Right ventricle myocardium inferior (tissue), 1 donor: ENCODE measurements around the gene CBY1. TPM values are rescaled to one million over a fixed set of nuclear protein-coding genes. Genes with fewer than 3 reads are reported as not detected.
"Not testable (repeated sequence)": the region's sequence is repeated elsewhere in the genome, so short reads cannot be mapped to it uniquely, and the experiment has no call there.

Experiments used
- ATAC-seq: fragments of 200-7000 bp; cut with Tn5 transposase; one replicate; pipeline ENCODE4 v1.9.1; 2020; ENCODE audit warnings: mild to moderate bottlenecking, moderate library complexity
- DNase-seq: peaks from one replicate; pipeline ENCODE4 v3.0.0; 2021; ENCODE audit errors: missing footprints
- intact Hi-C: fragments of 100-400 bp; cut with DNase I; formaldehyde crosslinking; loops from one replicate; pipeline ENCODE4 v1.11.0; 2022
- total RNA-seq: library from RNA; stranded (reverse); fragmentation: NEBNext Ultra II Directional; extraction: Animal tissue kit (Norgen Biotek cat#: 25700); gene quantifications from one replicate; pipeline ENCODE4 v1.2.1, GENCODE V29; 2021
- donor health status: DM: no; HTN: yes; CAD: no; lungs with severe emphysema.

The CBY1 gene
- total RNA-seq, 1 donor from 2014 or later: 32.9 TPM

GRCh38 chr22:38641476-38642040, 14.9 kb upstream of the CBY1 start:
- ATAC-seq (no peak), DNase-seq (no peak)
- intact Hi-C loops: no loop called here

GRCh38 chr22:38644245-38644644, 12.2 kb upstream of the CBY1 start:
- peak; percentile 37 for ATAC-seq
- intact Hi-C loops, DNase-seq: not testable (repeated sequence)

GRCh38 chr22:38645430-38645829, 11.0 kb upstream of the CBY1 start:
- ATAC-seq (no peak), DNase-seq (no peak)
- intact Hi-C loops: no loop called here

GRCh38 chr22:38649841-38650522, 6.5 kb upstream of the CBY1 start:
- no peak for DNase-seq
- ATAC-seq: no peak
- intact Hi-C loops: no loop called here

GRCh38 chr22:38652859-38653258, 3.6 kb upstream of the CBY1 start:
- intact Hi-C loops: no loop called here
- no peak for ATAC-seq
- DNase-seq: no peak

- no peak for ATAC-seq
- intact Hi-C loops: no loop called here
- no peak for DNase-seq
Observed at GRCh38 chr22:38653741-38654140, 2.7 kb upstream of the CBY1 start.

GRCh38 chr22:38655519-38656255, 751 bp upstream of the CBY1 start:
- peak; percentile 68 for DNase-seq
- intact Hi-C loops: no loop called here
- ATAC-seq: no peak

- DNase-seq: no peak
- intact Hi-C loops: no loop called here
- no peak for ATAC-seq
Observed at GRCh38 chr22:38657045-38657909, 839 bp downstream of the CBY1 start.

GRCh38 chr22:38674888-38675287, 18.4 kb downstream of the CBY1 start:
- intact Hi-C loops: no loop called here
- ATAC-seq: no peak
- DNase-seq: no peak

GRCh38 chr22:38675833-38676232, 19.4 kb downstream of the CBY1 start:
- DNase-seq: no peak
- no peak for ATAC-seq
- intact Hi-C loops: no loop called here

GRCh38 chr22:38681582-38682335, 25.3 kb downstream of the CBY1 start, which contains the start of gene TOMM22:
Gene TOMM22, plus strand, starts transcription at chr22:38681957. Its CDS starts 22 bp downstream, at chr22:38681979.
- intact Hi-C loops: no loop called here
- ATAC-seq (peak; percentile 99), DNase-seq (peak; percentile 95)

GRCh38 chr22:38684895-38685294, 28.5 kb downstream of the CBY1 start:
- intact Hi-C loops: no loop called here
- ATAC-seq: no peak
- DNase-seq: no peak

GRCh38 chr22:38685761-38686160, 29.3 kb downstream of the CBY1 start:
- intact Hi-C loops: no loop called here
- ATAC-seq (no peak), DNase-seq (no peak)

GRCh38 chr22:38689651-38690050, 33.2 kb downstream of the CBY1 start:
- intact Hi-C loops: no loop called here
- no peak for DNase-seq
- no peak for ATAC-seq

- intact Hi-C loops: no loop called here
Observed at GRCh38 chr22:38694049-38694448, 37.6 kb downstream of the CBY1 start.

GRCh38 chr22:38694940-38695339, 38.5 kb downstream of the CBY1 start:
- intact Hi-C loops: no loop called here
- ATAC-seq: no peak

More at GRCh38 chr22:38694049-38694448, 37.6 kb downstream of the CBY1 start:
- no peak for DNase-seq
- no peak for ATAC-seq

GRCh38 chr22:38696606-38697424, 40.4 kb downstream of the CBY1 start:
- ATAC-seq: no peak
- intact Hi-C loops: no loop called here
- DNase-seq: no peak

More at GRCh38 chr22:38694940-38695339, 38.5 kb downstream of the CBY1 start:
- no peak for DNase-seq
